UCSD-AML1 (cell line): ENCODE results near the gene EDN1.
"Not testable (repeated sequence)": the region's sequence is repeated elsewhere in the genome, so short reads cannot be mapped to it uniquely, and the experiment has no call there.

ENCODE experiments used
- DNase-seq: peaks from one replicate; lab custom pipeline; 2025; ENCODE audit not compliant: unreplicated experiment; lab: John Stamatoyannopoulos, UW

EDN1 gene

GRCh38 chr6:12293931-12294807, 4.0 kb downstream of the EDN1 start:
- DNase-seq: no peak

- no peak for DNase-seq
These were observed 4.8 kb downstream of the EDN1 start for GRCh38 chr6:12294851-12295536.

GRCh38 chr6:12295558-12296254, 5.5 kb downstream of the EDN1 start:
- DNase-seq: no peak

- no peak for DNase-seq
These were observed 6.1 kb downstream of the EDN1 start for GRCh38 chr6:12296255-12296573.

GRCh38 chr6:12296604-12297003, 6.4 kb downstream of the EDN1 start:
- no peak for DNase-seq

GRCh38 chr6:12297363-12298016, 7.3 kb downstream of the EDN1 start:
- no peak for DNase-seq

- no peak for DNase-seq
These were observed 8.1 kb downstream of the EDN1 start for GRCh38 chr6:12298017-12298978.

GRCh38 chr6:12298995-12299394, 8.8 kb downstream of the EDN1 start:
- DNase-seq: no peak

GRCh38 chr6:12301018-12301417, 10.9 kb downstream of the EDN1 start:
- no peak for DNase-seq

- no peak for DNase-seq
These were observed 14.3 kb downstream of the EDN1 start for GRCh38 chr6:12304487-12304886.

GRCh38 chr6:12309070-12309469, 18.9 kb downstream of the EDN1 start:
- DNase-seq: no peak

- no peak for DNase-seq
These were observed 20.9 kb downstream of the EDN1 start for GRCh38 chr6:12311106-12311505.

GRCh38 chr6:12312736-12313135, 22.6 kb downstream of the EDN1 start:
- DNase-seq: no peak

- no peak for DNase-seq
These were observed 23.3 kb downstream of the EDN1 start for GRCh38 chr6:12313306-12313991.

- no peak for DNase-seq
These were observed 23.9 kb downstream of the EDN1 start for GRCh38 chr6:12313992-12314589.

- DNase-seq: no peak
These were observed 24.6 kb downstream of the EDN1 start for GRCh38 chr6:12314751-12315150.

GRCh38 chr6:12315292-12316081, 25.3 kb downstream of the EDN1 start:
- no peak for DNase-seq

GRCh38 chr6:12318749-12319148, 28.6 kb downstream of the EDN1 start:
- no peak for DNase-seq

GRCh38 chr6:12320074-12320473, 29.9 kb downstream of the EDN1 start:
- not testable (repeated sequence) for DNase-seq
